Stimulated activated CD4-positive, alpha-beta T cell treated with anti-CD3 and anti-CD28 coated beads, TNF-alpha, amount 100 ng/mL, for 24 hours (primary cell): ENCODE data around the gene FMN1.
A peak's percentile ranks its signal among the peaks of the same experiment; 100 is the strongest.

ENCODE experiments used
- DNase-seq, 3 experiments: peaks; one replicate each; pipeline ENCODE4 v3.0.0-alpha.2; 2020; ENCODE audit warnings: low read depth in 3 of 3

Gene FMN1

DNA sequence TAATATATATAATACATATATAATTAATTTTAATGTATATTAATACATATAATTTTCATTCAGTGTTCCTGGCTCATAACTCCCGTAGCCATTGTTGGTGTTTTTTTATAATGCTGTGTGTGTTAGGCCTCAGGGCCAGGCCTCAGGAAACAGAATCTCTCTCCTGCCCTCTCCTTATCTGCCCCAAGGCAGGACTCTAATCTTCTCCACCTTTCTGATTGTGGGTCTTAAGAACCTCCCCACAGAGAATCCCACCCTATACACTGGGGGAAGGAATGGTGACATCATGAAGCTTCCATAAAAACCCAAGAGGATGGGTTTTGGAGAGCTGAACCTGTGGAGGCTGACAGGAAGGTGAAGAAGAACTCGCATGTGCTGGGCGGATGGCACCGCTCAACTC lies 4.0 kb upstream of the FMN1 start:
- no peak for DNase-seq

DNA sequence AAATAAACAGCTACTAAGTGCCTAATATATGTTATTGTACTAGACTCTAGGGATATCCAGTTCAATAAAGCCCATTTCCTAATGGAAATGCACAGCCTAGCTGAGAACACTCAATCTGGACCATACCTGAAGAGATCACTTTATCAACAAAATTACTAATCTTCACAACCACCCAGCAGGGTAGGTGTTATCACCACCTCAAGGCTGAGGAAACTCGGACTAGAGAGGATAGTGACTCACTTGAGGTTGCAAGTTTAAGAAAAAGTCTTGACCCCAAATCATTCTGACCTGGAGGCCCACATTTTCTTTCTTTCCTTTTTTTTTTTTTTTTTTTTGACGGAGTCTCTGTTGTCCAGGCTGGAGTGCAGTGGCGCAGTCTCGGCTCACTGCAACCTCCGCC lies 3.1 kb upstream of the FMN1 start:
- DNase-seq: no peak

DNA sequence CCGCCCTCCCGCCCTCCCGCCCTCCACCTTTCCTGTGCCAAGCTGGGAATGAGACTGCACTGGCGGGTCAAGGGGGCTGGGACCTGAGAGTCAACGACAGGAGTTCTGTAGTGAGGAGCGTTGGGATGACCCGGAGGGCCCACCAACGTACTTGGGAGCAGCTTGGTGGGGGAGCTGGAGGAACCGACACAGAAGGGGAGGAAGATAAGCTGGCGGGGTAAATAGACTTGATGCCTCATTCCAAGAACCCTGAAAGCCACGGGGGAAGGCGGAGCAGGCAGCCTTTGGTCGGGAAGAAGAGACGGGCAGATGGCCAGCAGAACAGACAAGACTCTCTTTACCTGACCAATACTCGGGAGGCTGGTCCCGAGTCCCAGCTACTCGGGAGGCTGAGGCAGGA lies 277 bp downstream of the FMN1 start:
- DNase-seq: peak in 1 of 3 experiments; percentile 2

DNA sequence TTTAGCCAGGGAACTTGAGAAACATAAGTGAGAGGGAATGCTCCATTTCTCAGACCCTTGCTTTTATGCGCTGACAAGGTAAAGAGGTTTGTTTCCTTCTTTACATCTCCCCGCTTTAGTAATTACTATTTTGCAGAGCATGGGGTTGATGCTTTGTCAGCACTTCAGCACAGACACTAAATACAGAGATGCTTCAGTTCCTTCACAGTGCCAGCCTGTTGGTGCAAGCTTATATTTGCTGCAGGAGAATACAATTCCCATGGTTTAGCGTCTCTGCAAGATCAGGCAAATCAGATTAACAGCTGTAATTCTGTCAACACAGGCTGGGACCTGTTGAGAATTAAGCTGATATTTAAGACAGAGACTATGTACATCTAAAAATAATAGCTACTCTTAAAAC lies 2.9 kb downstream of the FMN1 start:
- DNase-seq: no peak

DNA sequence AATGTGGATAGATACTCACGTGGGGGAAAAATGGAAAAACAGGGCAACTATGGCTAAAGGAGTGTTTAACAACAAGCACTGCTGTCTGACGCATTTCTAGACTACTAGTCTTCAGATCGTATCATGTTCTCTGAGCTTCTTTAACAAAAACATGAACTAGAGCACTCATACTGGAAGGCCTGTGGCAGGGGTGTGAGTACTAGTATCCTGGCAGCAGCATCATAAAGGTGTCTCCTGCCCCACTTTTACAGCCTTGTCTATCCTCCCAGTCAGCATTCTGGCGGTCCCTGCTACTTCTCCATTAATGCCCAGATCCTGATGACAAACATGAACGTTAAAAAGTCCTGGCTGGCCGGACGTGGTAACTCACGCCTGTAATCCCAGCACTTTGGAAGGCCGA lies 4.0 kb downstream of the FMN1 start:
- DNase-seq: peak in 1 of 3 experiments; percentile 10

DNA sequence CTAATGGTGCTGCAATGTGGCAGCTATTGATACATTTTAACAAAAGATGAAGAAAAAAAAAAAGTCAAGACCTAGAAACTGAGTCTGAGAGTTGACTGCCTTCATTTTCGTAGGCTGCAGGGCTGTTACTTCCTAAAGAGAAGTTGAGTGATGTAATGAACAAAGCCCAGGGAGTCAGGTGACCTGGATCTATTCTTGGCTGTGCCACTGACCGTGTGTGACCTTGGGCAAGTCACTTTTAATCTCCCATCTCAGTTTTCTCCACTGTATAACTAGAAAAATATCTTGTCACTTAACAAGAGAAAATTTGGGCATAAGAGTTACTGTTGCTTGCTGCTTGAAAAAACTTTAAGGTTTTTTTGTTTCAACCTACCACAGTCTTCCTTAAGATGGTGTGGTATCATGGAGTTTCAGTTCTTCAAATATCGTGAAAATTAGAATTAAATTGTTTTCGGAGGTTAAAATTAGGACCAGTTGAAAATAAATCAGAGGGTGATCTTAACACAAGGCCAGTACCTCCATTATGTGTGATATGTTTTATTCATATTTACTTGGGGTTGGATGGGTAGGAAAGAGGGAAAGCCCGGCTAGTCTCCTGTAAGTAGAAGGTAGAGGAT lies 5.8 kb downstream of the FMN1 start:
- DNase-seq: no peak

DNA sequence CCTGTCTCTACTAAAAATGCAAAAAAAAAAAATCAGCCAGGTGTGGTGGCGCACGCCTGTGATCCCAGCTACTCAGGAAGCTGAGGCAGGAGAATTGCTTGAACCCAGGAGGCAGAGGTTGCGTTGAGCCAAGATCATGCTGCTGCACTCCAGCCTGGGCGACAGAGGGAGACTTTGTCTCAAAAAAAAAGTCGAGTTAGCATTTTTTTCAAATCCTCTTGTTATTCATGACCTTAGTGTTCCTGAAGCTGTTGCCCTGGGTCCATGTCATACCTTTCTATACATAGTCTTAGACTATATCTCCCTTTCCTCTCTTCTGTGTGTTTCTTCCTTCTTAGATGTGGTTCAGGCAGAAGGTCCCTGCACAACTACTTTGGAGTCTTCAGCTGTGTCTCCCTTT lies 6.4 kb downstream of the FMN1 start:
- DNase-seq: no peak

DNA sequence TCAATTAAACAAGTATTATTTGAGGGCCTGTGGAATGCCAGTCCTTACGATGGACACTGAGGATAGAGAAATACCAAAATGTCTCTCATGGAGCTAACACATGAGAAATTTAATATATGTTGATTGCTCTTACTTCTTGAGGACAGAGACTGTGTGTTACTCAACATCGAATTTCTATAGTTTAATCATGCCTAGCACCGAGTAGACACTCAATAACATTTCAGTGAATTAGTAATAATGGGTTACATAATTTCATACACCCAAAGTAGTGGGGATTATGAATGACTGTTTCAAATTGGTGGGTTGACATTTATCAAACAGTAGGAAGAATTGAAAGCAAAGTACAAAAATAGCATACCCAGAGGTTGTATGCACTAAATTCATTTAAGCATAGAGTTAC lies 11.2 kb downstream of the FMN1 start:
- no peak for DNase-seq

DNA sequence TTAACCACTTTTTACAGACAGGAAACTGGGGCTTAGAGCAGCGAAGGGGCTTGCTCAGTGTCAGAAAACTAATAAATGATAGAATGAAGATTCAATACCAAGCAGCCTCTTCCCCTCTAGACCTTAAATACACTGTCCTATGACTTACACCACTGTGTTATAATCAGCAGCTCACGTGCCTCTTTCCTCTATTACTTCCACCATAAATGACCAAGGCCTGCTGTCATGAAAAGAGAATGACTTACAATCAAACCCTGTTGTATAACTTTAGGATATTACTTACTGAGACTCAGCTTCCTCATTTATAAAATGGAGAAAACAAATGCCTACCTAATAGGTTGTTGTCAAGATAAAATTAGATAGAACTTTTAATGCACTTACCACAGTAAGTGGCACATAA lies 11.6 kb downstream of the FMN1 start:
- DNase-seq: no peak

DNA sequence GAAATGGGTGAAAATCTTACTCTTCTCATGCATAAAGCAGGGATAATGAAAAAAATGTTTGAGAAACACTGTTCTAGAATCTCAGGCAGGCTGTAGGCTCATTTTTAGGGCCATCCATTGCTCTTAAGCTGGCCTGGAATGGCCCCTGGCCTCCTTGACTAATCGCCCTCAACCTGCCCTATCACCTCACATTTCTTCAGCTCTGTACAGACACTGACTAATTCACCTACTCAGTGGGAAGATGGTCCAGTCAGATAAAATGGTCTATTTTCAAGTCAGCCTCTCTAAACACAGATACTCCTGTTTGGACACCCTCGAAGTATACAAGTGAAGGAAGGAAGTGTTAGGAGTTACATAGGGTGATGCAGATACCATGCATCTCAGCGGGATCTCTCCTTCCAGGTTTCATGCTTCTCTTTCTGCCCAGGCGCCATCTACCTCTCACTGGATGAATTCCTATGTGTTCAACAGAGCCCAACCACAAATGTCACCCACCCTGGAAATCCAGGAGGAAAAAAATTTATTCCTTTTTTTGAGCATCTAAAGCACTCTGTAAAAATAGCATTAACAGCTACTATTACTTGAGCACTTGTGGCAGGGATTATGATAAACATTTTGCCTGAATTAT lies 12.1 kb downstream of the FMN1 start:
- DNase-seq: no peak

DNA sequence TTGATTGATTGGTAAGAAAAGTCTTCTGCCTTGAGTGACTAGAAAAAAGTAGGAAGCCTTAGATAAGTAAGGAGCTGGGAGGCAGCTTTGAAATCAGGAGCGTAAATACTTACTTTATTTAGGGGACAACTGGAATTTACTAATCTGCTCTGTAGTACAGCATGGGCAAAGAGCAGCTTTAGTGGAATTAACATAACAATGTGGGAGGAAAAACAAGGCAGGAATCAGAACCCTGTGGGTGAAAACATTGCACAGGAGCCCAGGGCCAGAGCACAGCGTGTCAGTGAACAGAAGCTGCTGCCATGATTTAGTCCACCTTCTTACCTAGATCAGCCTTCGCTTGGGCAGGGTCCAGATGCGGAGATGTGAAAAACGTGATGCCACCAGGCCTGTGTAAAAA lies 14.6 kb downstream of the FMN1 start:
- no peak for DNase-seq

DNA sequence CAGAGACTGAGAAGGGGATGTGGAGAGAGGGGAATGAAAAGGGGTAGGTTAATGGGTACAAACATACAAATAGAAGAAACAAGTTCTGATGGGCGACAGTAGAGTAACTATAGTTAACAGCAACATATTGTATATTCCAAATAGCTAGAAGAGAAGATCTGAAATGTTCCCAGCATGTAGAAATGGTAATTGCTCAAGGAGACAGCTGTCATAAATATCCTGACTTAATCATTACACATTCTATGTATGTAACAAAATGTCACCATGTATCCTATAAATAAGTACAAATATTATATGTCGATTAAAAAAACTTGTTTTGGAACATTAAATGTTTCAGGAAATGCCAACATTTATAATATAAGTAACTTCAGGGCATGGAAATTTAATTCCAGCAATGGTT lies 23.3 kb downstream of the FMN1 start:
- DNase-seq: no peak

DNA sequence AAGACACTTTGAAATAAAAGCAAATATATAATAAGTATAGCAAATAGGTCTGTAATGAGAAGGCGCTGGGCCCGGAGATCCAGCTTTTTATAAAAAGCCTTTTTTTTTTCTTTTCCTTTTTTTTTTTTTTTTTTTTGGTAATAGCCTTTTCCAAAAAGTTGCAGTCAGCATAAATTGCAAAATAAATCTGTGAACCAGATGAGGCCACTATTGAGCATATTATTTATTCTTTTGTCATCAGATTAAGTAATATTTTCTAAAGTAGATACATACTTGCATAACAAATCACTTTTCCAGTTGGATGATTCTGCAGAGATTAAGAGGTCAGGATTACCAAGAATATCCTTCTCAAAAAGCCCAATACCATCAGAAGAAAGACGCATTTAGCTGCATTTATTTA lies 24.9 kb downstream of the FMN1 start:
- no peak for DNase-seq

DNA sequence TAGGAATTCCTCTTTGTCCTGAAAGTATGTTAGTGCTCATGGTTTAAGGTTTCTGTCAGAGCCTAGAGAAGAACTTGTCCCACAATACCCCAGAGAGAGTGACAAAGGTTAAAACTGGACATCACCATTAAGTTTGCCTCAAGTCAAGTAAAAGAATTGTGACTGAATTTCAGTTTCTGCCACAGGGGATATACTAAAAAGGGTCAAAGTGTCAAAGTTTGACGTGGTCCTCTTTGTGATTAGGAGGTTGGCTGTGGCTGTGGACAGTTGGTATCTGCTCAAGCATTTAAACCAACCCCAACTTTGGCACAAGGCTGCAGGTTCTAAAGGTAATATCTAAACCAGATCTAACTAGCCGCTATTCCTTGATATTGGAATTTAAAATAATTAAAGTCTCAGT lies 26.1 kb downstream of the FMN1 start:
- no peak for DNase-seq

DNA sequence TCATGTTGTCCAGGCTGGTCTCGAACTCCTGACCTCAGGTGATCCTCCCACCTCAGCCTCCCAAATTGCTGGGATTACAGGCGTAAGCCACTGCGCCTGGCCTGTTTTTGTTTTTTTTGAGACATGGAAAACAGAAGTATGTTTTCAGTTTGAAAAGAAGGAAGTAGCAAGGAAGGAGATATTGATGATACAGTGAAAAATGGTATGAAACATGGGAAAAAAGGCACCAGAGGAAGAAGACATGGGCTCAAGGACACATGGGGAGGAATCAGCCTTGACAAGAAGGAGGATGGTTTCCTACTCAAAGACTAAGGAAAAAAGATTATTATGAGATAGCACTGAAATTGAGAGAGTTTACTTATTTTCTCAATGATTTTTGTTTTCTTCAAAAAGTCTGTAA lies 30.7 kb downstream of the FMN1 start:
- DNase-seq: no peak

DNA sequence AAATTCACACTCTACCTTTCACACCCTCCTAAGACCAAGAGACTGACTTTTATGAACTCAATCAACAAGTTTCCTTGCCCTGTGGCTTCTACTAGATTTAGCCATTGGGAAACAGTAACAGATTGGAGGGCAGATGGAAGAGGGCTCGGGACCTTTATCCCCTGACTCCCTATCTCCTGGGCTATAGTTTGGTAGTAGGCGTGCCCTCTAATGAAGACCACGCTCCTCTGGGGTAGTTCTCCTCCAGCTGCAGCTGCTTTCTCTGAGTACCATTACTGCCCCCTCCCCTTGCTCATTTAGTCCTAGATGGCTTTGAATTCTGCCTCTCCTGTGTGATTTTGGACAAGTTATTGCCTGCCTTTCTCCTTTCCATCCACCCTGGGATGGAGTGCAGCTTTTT lies 33.3 kb downstream of the FMN1 start:
- no peak for DNase-seq

DNA sequence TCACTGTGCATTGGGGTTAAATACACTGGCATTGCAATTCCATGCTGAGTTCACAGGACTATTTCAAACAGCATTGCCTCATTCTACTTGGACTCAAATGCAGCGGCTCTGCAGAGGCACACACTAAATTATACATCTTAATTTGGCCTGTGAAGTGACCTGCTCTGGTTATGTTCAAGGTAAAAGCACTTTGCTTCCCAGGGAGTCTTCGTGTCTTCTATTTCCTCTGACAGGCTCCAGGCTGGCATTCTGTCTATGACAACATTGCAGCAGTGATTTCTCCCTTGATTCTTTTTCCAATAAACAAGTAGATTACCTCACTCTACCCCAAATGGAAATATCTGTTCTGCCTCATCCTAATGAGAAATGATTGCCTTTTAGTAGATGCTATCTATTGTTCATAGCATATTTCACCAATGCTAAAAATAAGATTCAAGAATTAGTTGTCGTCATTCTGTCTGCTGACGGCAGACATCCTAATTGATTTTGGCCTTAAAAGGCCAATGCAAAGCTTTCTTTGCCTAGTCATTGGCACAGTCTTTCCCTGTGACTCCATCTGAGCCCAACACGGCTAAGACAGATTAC lies 33.8 kb downstream of the FMN1 start:
- no peak for DNase-seq

DNA sequence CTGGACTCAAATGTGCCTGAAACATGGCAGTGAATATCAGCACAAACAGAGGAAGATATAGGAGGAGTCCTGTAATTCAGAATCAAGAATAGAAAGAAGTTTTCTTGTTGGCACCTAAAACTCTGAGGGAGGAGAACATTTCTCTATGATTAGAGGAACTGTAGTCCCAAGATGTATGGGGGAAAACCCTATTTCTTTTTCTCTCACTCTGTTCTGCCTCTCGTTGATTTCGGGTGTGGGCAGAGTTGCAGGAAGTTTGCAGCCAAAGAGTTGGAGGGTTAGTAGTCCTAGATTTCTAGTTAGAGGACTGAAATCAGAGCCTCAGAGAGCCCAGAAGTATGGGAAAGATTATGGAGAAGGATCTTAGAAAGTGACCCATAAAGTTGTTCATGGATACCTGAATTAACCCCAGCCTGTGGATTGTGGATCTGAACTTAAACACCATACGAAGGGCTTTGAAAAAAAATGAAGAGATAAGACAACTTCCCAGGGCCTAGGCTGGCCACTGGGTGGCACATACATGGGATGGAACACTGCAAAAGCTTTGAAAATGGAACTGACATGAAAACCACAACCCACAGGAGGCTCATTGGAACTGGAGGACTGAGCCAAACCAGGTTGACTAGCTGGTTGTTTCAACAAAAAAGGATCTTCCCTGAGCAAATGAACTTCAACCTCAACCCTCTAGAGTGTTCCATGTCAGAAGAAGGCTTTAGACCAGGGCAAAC lies 34.6 kb downstream of the FMN1 start:
- DNase-seq: no peak

DNA sequence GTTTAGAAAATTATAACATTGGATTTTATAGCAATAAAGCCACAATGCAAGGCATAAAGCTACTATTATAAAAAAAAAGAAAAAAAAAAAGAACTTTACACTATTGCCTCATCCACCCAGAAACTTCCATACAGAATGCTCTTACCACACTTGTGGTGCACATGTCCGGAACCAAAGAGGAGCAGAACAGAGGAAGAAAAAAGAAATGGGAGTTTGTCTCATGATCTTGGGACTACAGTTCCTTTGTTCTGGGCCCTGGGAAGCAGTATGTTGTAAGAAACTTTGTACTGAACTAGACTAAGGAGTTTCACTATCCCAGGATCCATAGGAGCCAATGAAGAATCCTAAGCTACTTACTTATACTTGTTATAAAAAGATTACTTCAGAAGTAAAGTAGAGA lies 36.1 kb downstream of the FMN1 start:
- DNase-seq: no peak

DNA sequence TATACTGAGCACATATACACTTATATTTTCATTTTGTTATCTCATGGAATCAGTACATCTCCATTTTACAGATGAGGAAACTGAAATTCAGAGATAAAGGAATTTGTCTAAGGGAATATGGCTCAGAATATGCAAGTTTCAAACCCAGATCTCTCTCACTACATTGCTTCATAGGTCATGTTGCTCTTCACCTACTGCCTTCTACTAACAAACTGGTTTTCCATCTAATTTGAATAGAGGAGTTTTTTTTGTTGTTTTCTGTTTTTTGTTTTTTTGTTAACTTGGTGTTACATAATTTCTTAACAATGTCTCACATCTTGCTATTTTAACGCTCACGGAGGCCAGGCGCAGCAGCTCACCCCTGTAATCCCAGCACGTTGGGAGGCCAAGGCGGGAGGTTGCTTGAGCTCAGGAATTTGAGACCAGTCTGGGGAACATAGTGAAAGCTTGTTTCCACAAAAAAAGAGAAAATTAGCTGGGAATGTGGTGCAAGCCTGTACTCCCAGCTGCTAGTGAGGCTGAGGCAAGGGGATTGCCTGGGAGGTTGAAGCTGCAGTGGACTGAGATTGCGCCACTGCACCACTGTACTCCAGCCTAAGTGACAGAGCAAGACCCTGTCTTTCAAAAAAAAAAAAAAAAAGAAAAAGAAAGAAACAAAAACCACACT lies 37.0 kb downstream of the FMN1 start:
- DNase-seq: no peak

DNA sequence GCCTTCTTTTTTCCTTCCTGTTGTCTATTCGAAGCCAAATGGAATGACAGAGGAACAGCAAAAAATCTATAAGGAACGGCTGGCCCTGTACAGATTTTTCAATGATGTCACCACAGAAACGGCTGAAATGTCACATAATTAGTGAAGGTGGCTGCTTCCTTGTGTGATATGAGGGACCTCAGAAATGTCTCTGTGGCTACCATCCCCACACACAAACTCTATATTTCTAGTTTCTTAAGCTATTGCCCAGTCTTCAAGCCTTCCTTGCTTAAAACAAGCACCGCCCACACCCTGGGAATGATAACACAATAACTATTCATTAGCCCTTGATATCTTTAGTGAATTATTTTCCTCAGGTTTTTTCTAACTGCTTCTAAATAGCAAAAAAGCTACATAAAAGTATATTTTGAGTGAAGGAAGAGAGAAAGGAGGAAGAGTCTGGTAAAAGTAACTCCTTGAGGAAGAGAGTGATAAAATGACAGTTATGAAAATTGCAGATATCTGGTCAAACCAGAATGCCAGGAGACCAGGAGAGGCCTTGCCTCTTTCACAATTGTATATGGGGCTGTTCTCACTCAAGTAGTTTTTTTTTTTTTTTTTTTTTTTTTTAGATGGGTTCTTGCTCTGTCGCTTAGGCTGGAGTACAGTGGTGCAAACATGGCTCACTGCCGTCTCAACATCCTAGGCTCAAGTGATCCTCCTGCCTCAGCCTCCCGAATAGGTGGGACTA lies 38.7 kb downstream of the FMN1 start:
- DNase-seq: no peak
